SU-DHL-6 (cell line): ENCODE measurements around the gene PIK3R1.

Experiments used
- EZH2phosphoT487 ChIP-seq: fragments of 200-600 bp; sonication (generic), shearing (Covaris generic); conservative IDR thresholded peaks from 2 replicates; pipeline ENCODE4 v1.6.1; 2018; ENCODE audit warnings: mild to moderate bottlenecking, antibody characterized with exemption, low read length, moderate library complexity, mixed read lengths
- TF ChIP-seq, protein P1 (sequence below): fragments of 200-600 bp; sonication (generic); IDR thresholded peaks from one replicate; pipeline ENCODE4 v1.5.1; 2017; ENCODE audit warnings: antibody characterized with exemption, mild to moderate bottlenecking, low read length, moderate library complexity; ENCODE audit not compliant: insufficient read depth, poor library complexity, severe bottlenecking

DNA sequence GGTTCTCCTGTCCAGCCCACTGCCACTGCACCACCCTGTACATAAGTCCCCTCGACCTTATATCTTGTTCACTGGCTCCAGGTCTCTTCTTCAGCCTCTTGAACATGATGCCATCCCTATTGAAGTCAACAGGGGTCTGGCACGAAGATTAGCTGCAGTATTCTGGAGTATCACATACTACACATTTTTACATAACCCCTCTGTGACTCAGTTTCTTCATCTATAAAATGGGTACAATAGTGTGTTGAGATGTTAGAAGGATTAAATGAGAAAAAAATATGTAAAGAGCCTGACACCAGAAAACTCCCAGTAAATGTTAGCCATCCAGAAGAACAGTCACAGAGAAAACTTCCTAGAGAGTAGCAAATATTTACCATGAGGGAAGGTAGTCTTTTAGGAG, 98.9 kb downstream of the PIK3R1 start:
- TF ChIP-seq, protein P1, sequence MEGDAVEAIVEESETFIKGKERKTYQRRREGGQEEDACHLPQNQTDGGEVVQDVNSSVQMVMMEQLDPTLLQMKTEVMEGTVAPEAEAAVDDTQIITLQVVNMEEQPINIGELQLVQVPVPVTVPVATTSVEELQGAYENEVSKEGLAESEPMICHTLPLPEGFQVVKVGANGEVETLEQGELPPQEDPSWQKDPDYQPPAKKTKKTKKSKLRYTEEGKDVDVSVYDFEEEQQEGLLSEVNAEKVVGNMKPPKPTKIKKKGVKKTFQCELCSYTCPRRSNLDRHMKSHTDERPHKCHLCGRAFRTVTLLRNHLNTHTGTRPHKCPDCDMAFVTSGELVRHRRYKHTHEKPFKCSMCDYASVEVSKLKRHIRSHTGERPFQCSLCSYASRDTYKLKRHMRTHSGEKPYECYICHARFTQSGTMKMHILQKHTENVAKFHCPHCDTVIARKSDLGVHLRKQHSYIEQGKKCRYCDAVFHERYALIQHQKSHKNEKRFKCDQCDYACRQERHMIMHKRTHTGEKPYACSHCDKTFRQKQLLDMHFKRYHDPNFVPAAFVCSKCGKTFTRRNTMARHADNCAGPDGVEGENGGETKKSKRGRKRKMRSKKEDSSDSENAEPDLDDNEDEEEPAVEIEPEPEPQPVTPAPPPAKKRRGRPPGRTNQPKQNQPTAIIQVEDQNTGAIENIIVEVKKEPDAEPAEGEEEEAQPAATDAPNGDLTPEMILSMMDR = no peak
- no peak for TF ChIP-seq EZH2phosphoT487
